A673 (cell line): ENCODE measurements around the gene SLC2A9.

ENCODE experiments used
- EZH2 ChIP-seq: fragments of 200-600 bp; sonication (generic); IDR thresholded peaks from 2 replicates; pipeline ENCODE4 v1.6.1; 2017; ENCODE audit warnings: borderline replicate concordance, low read depth, mild to moderate bottlenecking, mixed read lengths, antibody characterized with exemption, low read length; ENCODE audit not compliant: poor library complexity, severe bottlenecking
- TF ChIP-seq, protein P1 (sequence below): fragments of 300-800, 200-600 bp; sonication (generic); conservative IDR thresholded peaks from 2 replicates; pipeline ENCODE4 v1.5.1; 2017; ENCODE audit warnings: low read depth, mild to moderate bottlenecking, antibody characterized with exemption, low read length, moderate library complexity, mixed read lengths

DNA sequence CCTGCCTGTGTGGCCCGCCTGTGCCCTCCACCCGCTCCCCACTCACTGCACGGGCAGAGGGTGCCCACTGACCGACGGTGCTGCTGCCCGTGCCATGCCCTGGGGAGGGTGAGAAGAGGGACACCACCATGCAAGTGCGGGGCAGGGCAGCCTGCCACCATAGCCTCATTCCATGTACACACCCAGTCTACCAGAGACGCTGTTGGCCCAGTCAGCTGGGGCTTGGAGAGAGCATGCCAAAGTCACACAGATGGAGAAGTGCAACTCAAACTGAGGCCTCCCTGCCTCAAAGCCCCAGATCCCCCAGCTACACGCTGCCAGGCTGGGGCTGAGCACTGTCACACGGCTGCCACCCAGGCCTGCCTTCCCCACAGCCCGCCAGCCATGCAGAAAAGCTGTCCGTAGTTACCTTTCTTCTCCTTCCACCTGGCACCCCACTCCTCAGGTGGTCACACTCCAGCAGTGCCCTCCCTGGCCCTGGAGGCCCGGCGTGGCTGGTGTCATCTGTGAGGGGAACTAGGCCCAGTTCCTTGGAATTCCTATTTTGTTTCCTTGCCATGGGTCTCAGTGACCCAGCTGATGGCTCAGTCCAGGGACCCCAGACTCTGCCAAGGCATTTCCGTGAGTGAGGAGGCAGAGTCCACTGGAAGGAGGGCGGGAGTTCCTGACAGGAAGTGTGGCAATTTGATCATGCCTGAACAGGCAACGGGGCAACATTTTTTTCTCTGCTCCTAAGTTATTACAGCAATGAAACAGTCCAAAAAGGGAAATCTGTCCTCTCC, at the start of gene SLC2A9:
- TF ChIP-seq, protein P1, sequence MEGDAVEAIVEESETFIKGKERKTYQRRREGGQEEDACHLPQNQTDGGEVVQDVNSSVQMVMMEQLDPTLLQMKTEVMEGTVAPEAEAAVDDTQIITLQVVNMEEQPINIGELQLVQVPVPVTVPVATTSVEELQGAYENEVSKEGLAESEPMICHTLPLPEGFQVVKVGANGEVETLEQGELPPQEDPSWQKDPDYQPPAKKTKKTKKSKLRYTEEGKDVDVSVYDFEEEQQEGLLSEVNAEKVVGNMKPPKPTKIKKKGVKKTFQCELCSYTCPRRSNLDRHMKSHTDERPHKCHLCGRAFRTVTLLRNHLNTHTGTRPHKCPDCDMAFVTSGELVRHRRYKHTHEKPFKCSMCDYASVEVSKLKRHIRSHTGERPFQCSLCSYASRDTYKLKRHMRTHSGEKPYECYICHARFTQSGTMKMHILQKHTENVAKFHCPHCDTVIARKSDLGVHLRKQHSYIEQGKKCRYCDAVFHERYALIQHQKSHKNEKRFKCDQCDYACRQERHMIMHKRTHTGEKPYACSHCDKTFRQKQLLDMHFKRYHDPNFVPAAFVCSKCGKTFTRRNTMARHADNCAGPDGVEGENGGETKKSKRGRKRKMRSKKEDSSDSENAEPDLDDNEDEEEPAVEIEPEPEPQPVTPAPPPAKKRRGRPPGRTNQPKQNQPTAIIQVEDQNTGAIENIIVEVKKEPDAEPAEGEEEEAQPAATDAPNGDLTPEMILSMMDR = no peak
- TF ChIP-seq EZH2 = no peak
